Stimulated activated CD8-positive, alpha-beta memory T cell treated with anti-CD3 and anti-CD28 coated beads, Interleukin-2, amount 100 ng/mL, for 1 hour (primary cell): ENCODE data around the gene NTF3.

Experiments used
- DNase-seq, 2 donors: peaks; one replicate each; pipeline ENCODE4 v3.0.0-alpha.2; 2020; ENCODE audit warnings: low read depth in 2 of 2

Gene NTF3

GRCh38 chr12:5432011-5432400, at the start of gene NTF3:
Gene NTF3, plus strand, starts transcription at chr12:5432108. Its CDS starts 217 bp downstream, at chr12:5432325.
- DNase-seq: no peak

GRCh38 chr12:5384015-5384414, 47.9 kb upstream of the NTF3 start:
- DNase-seq: no peak

DNA sequence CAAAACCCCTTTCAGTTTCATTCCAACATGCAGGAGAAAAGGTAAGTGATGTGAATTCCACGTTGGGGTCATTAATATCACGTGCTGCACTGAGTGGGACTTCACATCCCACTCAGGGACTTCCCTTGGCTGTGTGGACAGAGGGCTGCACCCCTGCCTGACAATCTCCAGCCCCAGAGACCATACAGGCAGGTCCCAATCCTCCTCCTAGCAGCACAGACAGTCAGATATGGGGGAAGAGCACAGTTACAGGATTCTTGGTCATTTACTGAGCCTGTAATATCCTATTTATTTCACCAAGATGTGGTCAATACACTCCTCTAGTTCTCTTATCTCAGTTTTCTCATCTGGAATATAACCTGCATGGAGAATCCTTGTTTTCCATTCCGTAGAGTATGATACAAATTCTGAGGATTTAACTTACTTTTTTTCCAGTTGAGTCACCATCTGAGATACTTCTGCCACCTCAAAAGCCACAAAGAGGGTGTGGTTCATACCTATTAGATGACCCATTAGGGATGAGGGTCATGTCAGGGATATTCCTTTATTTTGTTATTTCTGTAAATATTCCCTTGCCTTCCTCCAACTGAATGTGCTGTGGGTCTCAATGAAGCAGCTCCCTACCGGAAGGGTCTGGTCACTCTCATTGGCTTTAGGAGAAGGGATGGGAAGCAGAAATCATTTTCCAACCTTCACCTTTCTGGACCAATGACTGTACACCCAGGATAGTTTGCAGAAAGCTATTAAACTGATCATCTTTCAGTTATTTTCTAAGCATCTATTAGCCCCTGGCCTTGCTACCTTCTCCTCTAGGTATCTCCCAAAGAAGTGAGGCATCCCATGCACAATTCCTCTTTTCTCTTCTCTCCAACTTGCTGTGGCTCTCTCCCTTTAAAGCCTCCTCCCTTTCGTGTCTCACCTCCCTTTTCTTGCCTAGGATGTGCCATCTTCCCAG, 43.0 kb upstream of the NTF3 start:
- DNase-seq: no peak

- no peak for DNase-seq
Observed at GRCh38 chr12:5390174-5390799, 41.6 kb upstream of the NTF3 start.

DNA sequence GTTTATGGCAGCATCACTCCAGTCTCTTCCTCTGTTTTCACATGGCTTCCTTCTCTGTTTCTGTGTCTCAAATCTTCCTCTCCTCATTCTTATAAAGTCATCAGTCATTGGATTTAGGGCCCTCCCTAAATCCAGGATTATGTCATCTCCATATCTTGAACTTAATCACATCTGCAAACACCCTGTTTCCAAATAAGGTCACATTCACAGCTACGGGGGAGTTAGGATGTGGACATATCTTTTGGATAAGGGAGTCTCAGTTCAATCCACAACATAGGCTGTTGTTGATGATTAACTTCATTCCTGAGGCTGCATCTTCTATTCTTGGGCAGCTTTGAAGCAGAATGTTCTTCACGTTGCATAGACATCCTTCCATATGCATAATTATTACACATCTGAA, 40.3 kb upstream of the NTF3 start:
- no peak for DNase-seq

DNA sequence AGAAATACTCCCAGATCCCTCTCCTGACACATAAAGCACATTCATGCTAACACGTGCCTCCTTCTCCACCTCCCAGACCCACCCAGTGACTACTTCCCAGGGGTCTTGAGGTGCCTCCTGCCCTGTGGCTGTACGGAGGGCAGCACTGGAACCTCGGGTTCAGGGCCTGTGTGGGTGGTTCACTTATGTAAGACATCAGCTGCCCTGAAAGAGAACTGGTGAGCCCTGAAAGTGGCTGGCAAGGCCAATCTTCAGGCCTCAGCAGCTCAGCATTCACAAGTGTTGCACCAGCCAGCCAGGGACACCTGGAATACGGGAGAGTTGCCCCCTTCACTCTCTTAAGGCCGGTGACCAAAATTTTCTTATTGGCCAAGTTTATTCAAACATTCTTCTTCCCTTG, 38.9 kb upstream of the NTF3 start:
- DNase-seq: no peak

GRCh38 chr12:5395443-5396271, 36.3 kb upstream of the NTF3 start:
- no peak for DNase-seq

DNA sequence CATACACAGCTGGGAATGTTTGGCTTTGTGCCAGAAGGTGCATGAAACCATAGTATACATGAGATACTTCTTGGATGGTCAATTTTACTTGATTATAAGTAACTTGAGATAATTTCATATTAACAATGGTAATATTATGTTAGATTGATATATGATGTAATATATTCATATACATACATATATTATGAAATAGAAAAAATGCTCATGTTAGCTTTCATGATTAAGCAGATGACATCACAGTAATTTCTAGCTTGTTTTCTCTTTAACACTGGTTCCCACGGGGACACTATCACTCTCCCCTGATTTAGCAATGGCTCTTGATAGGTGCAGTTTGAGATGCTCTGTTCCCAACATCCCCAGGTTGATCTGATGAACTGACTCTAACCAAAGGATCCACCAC, 35.4 kb upstream of the NTF3 start:
- no peak for DNase-seq

DNA sequence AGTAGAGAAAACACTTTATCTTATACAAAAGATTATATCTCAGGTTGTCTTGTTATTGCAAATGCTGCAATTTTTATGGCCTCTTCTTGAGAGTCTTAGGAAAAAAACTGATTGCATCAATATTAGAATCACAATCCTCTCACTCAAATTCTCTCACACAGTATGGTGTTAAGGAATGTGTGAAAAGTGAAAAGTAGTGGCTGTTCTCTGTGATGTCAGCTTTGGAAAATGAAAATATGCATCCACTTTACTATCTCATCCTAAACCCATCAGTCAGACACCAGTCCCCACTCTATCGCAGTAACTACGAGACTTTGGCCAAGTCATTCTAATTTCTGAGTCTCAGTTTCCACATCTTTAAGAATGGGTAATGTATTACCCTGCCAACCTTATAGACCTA, 32.6 kb upstream of the NTF3 start:
- DNase-seq: no peak

DNA sequence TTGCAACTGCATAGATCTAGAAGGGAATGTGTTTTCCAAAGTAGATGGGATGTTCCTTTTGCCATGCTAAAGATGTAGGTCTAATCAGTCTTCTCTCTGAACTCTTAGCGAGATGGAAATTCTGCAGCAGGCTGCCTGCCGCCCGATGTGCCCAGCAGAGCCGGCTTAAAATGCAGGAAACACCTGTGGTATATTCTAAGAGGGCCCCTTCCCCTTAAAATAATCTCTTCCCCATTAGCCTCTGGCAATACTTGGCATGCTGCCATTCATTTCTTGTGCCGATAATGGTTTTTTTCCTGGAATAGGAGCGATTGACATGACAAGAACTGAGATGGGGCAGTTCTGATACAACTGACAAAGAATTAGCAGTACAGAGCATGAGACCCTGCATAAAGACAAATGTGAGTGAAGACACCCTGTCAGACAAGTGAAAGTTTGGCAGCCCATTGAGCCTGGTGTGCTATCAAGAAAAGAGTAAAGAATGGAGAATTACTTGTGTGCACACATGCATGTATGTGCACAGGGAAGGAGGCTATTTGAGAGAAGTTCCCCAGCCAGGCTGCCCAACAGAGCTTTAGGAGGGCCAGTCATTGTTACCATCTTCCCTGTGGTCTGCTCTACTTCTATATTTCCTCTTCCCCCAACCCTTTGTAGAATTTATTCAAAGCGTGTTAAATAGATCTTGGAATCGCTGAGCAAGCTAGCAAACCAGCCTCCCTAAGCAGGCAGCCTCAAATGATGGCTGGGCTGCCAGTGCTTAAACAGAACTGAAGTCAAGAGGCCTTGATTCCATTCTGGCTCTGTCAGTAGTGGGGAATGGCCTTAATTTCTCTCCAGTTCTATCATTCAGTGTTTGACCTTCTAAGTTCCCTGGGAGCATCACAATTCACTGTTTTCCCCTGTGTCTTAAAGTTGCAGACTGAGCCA, 29.6 kb upstream of the NTF3 start:
- DNase-seq: no peak

DNA sequence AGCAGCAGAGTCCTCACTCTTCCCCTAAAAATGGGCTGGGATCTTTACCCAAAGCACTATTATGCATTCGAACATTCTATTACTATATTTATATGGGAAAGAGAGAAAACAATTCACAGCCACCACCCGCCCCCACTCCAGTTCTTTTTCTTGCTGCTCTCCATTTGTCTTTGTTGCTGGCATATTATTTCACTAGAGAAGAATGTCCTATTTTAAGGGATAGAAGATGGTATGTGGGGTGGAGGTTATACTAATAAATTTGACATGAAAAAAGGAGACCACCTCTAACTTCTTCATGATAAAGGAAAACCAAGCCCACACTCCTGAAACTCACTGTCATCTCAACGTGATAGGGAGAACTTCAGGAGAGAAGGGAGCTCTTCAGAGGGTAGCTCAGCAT, 28.5 kb upstream of the NTF3 start:
- DNase-seq: no peak

- no peak for DNase-seq
Observed at GRCh38 chr12:5407034-5407856, 24.7 kb upstream of the NTF3 start.

- no peak for DNase-seq
Observed at GRCh38 chr12:5409619-5410018, 22.3 kb upstream of the NTF3 start.

- no peak for DNase-seq
Observed at GRCh38 chr12:5416571-5416970, 15.3 kb upstream of the NTF3 start.

DNA sequence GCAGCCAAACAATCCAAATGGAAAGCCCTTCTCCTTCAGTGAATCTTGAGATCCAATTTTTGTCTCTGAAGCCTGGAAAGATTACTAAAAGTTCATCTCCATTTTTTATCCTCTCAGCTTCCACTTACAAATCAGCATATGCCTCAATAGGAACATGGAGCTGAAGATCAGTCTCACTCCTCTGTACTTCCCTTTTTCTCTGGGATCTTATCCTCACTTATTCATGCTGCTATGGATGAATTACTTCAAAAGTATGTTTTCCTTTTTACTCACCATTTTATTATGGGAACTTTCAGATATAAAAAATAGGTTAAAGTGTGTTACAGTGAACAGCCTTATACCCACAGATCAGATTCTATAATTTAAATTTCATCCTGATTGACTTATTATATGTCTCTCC, 14.4 kb upstream of the NTF3 start:
- DNase-seq: no peak

DNA sequence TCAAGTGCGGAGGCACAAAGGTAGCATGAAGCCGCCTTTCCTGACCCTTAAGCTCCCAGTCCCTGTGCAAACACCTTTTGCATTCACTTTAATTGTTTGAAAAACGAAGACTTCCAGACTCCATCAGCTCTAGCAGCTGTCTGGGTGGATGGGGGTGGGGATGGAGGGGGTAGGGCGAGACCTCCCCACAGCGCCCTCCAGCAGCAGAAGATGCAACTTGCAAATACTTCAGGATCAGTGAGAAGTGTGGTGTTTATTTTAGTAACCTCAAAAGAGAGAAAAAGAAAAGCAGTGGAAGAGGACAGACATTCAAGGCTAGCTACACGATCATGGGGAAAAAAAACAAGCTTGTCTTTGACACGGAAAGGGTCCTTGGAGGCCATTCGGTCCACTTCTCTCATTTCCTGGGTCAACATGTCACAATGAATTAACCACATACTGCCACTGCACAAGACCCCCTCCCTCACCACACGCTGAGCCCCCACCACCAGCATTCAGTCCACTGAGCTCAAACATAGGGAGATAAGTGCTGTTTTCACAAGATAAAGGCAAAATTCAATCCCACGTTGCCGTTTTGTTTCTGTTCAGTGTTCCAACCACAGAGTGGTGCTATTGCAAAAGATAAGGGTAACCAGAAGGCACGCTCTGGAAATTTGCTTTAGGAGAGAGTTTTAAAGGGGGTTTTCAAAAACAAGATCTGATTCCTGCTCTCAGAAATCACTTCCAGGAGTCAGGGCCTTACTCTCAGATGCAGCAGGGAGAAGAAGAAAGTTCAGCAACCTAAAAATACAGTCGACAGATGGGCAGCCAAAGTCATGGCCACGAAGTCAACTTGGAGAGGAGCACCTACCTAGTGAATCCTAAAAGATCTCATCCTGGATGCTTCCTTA, 3.3 kb upstream of the NTF3 start:
- DNase-seq: no peak

- no peak for DNase-seq
Observed at GRCh38 chr12:5429741-5430557, 2.0 kb upstream of the NTF3 start.
